NCI-H460 (cell line): Measurements from ENCODE around the gene CCDC182. TPM values are rescaled to one million over a fixed set of nuclear protein-coding genes. Genes with fewer than 3 reads are reported as not detected.

Source experiments
- DNase-seq: peaks from one replicate; pipeline ENCODE4 v3.0.0-alpha.2; 2016; ENCODE audit warnings: low read depth; ENCODE audit errors: extremely low read depth
- polyA plus RNA-seq: library from polyadenylated mRNA; depleted of rRNA; stranded (reverse); fragments of >200 nt; gene quantifications from 2 replicates; pipeline ENCODE4 v1.2.3, GENCODE V29; 2014; cell fraction: nucleus; rRNA removed
- total RNA-seq: library from RNA; depleted of rRNA; stranded (reverse); fragments of >200 nt; shearing (Covaris generic); gene quantifications from 2 replicates; pipeline ENCODE4 v1.2.3, GENCODE V29; 2014; rRNA removed

The CCDC182 gene
- not detected in 2 replicates for total RNA-seq
- polyA plus RNA-seq: not detected in 2 replicates

GRCh38 chr17:57745242-57745641, at the start of gene CCDC182:
Gene CCDC182 (minus strand): TSS chr17:57745299. CDS start chr17:57745272, 27 bp downstream.
- no peak for DNase-seq

- no peak for DNase-seq
These were observed 49.7 kb upstream of the CCDC182 start for GRCh38 chr17:57794841-57795240.

GRCh38 chr17:57788725-57789124, 43.6 kb upstream of the CCDC182 start:
- no peak for DNase-seq

GRCh38 chr17:57785022-57785421, 39.9 kb upstream of the CCDC182 start:
- no peak for DNase-seq

DNA sequence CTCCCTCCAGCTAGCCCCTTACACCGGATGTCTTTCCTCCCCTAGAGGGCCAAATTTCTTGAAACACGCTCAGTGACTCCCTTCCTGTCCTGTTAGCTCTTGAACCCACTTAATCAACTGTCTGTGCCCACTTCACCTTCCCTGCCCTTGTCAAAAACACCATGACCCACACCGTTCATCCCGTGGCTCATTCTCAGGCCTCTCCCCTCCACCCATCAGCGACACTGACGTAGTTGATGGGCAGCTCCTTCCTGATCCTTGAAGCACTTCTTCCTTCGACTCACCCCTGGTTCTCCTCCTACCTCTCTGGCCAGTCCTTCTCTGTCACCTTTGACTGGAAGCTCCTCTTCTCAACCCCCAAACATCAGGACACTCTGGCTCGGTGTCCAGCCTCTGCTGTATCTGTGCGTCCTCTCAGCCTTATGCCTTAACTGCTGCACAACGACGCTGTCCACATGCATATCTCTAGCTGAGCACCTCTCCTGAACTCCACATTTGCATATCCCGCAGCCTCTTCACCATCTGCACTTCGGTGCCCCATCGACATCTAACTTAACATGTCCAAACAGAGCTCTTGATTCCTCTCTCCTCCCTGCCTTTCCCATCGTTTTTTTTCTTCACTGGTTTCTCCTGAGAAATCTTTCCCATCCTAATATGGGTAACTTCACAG, 39.3 kb upstream of the CCDC182 start:
- no peak for DNase-seq

GRCh38 chr17:57783338-57783742, 38.2 kb upstream of the CCDC182 start:
- peak; percentile 50 for DNase-seq

DNA sequence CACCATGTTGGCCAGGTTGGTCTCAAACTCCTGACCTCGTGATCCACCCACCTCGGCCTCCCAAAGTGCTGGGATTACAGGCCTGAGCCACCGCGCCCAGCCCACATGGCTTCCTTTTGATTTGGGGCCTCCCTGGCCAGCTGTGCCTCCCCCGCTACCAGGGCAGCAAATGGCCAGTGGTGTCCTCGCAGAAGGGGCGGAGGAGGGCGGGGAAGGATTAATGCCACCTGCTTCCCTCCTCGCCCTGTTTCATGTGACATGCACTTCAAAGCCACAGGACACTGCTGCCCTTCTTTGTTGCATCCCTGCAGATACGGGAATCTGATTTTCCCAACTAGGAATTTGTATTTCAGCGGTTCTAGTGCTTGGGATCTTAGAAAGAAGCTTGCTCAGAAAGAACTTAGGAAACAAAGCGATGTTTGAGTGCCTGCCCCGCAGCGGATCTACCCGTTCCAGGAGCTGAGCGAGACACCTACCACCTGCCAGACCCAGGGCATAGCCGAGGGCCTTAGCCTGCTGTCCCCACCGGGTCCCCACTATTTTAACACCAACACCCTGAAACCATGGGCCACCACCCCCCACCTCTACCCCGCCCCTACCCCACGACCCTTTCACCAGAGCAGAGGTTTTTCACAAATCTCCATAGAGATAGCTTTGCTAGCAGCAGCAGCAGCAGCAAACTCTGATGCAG, 37.7 kb upstream of the CCDC182 start:
- no peak for DNase-seq

DNA sequence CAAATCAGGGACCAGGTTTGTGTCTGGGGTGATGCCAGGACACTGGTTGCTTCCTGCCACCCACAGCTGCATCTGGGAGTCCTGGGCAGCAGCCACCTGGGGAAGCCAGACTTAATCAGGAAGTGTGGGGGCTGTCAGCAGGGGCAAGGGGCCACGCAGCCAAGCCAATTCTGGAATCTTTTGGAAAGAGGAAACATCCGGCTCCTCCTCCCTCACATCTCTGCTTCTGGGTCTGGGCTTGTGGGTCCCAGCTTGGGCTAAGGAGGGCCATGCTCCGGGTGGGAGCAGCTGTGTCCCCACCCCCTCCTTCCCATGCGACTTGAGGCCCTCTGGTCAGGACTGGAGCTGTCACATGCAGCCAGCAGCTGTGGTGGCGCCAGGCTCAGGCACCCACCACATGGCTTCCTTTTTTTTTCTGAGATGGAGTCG, 37.0 kb upstream of the CCDC182 start:
- no peak for DNase-seq

GRCh38 chr17:57781386-57782061, 36.4 kb upstream of the CCDC182 start:
- no peak for DNase-seq

GRCh38 chr17:57779706-57780105, 34.6 kb upstream of the CCDC182 start:
- DNase-seq: no peak

DNA sequence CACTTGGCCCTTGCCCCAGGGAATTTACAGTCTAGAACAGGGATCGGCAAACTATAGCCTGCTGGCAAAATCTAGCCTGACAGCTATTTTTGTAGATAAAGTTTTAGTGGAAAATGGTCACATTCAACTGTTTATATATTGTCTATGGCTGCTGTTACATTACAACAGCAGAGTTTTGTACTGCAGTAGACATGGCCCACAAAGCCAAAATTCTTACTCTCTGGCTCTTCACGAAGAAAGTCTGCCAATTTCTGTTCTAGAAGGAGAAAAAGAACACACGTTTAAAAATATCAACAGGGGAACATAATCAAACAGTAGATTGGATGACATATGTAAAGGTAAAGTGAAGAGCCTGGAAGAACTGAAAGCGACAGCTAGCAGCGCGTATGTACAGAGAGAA, 33.2 kb upstream of the CCDC182 start:
- DNase-seq: no peak

- DNase-seq: no peak
These were observed 31.3 kb upstream of the CCDC182 start for GRCh38 chr17:57776366-57776765.

GRCh38 chr17:57774872-57775271, 29.8 kb upstream of the CCDC182 start:
- DNase-seq: no peak

GRCh38 chr17:57773557-57773956, 28.5 kb upstream of the CCDC182 start:
- DNase-seq: no peak

GRCh38 chr17:57772774-57773173, 27.7 kb upstream of the CCDC182 start:
- DNase-seq: no peak

- no peak for DNase-seq
These were observed 22.5 kb upstream of the CCDC182 start for GRCh38 chr17:57767561-57767960.

DNA sequence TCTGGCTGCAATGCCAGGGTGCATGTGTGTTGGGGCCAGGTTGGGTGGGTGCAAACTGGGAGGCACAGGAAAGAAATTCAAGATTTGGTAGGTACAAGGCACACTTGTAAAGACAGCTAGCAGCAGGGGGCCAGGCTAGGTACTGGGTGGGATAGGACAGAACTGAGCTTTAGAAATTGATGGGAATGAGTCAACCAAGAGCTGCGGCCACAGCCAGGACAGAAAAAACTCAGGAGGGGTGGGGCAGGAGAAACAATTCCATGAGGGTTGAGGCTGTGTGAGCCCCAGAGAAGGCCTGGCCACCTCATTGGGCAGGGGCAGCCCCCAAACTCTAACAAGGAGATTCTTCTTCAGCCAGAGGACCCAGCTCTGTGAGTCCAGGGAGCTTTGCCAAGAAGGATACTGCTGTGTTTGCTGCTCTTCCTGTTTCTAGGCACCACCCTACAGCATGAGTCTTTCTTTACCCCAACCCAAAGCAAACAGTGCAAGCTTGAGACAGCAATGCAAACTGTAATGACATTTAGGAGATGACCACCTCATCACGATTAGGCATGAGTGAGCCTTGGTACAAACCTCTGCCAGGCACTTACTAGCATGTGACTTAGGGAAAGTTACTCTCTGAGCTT, 21.3 kb upstream of the CCDC182 start:
- DNase-seq: no peak

- no peak for DNase-seq
These were observed 17.6 kb upstream of the CCDC182 start for GRCh38 chr17:57762452-57763395.

GRCh38 chr17:57761887-57762286, 16.8 kb upstream of the CCDC182 start:
- no peak for DNase-seq

GRCh38 chr17:57760046-57760445, 14.9 kb upstream of the CCDC182 start:
- no peak for DNase-seq
